HG03520 (cell line): ENCODE results near the gene CABP2.
"Not testable (repeated sequence)": the region's sequence is repeated elsewhere in the genome, so short reads cannot be mapped to it uniquely, and the experiment has no call there.

ENCODE experiments used
- ATAC-seq: cut with Tn5 transposase; IDR thresholded peaks from one replicate; pipeline ENCODE4 v1.9.1; 2021; ENCODE audit warnings: mild to moderate bottlenecking, moderate library complexity; ENCODE audit not compliant: unreplicated experiment

Gene CABP2

GRCh38 chr11:67539550-67539949 lies 16.3 kb upstream of the CABP2 start:
- ATAC-seq, result no peak

- ATAC-seq, result no peak
Observed at GRCh38 chr11:67538823-67539505, 15.7 kb upstream of the CABP2 start.

GRCh38 chr11:67538306-67538705 lies 15.1 kb upstream of the CABP2 start:
- no peak for ATAC-seq

GRCh38 chr11:67535561-67535960 lies 12.3 kb upstream of the CABP2 start:
- no peak for ATAC-seq

- no peak for ATAC-seq
Observed at GRCh38 chr11:67534070-67534679, 10.9 kb upstream of the CABP2 start.

- ATAC-seq, result no peak
Observed at GRCh38 chr11:67532889-67533288, 9.6 kb upstream of the CABP2 start.

GRCh38 chr11:67530282-67530592 lies 7.0 kb upstream of the CABP2 start:
- ATAC-seq, result no peak

- ATAC-seq, result no peak
Observed at GRCh38 chr11:67528376-67528775, 5.1 kb upstream of the CABP2 start.

- ATAC-seq, result no peak
Observed at GRCh38 chr11:67525275-67525976, 2.2 kb upstream of the CABP2 start.

- no peak for ATAC-seq
Observed at GRCh38 chr11:67524480-67524808, 1.2 kb upstream of the CABP2 start.

GRCh38 chr11:67523556-67524479 lies 572 bp upstream of the CABP2 start:
- no peak for ATAC-seq

- no peak for ATAC-seq
Observed at GRCh38 chr11:67522338-67522737, 908 bp downstream of the CABP2 start.

GRCh38 chr11:67521924-67522323 lies 1.3 kb downstream of the CABP2 start:
- no peak for ATAC-seq

GRCh38 chr11:67520856-67521824 lies 2.1 kb downstream of the CABP2 start:
- ATAC-seq, result no peak

- no peak for ATAC-seq
Observed at GRCh38 chr11:67519726-67520125, 3.5 kb downstream of the CABP2 start.

GRCh38 chr11:67517784-67518552 lies 5.3 kb downstream of the CABP2 start:
- no peak for ATAC-seq

GRCh38 chr11:67516806-67517205 lies 6.4 kb downstream of the CABP2 start:
- ATAC-seq, result no peak

GRCh38 chr11:67514116-67514515 lies 9.1 kb downstream of the CABP2 start:
- ATAC-seq, result no peak

GRCh38 chr11:67511558-67511957 lies 11.7 kb downstream of the CABP2 start:
- not testable (repeated sequence) for ATAC-seq

GRCh38 chr11:67510023-67510345 lies 13.3 kb downstream of the CABP2 start:
- no peak for ATAC-seq
